Measurements from ENCODE around the gene KCNIP2.

Gene KCNIP2

GRCh38 chr10:101843032-101844021 lies at the start of gene KCNIP2:
Gene KCNIP2 (minus strand): TSS chr10:101843800. CDS start chr10:101843568, 232 bp downstream.
- DNase-seq, result no peak

GRCh38 chr10:101892782-101893391 lies 49.3 kb upstream of the KCNIP2 start:
- DNase-seq, result no peak

- DNase-seq, result peak; percentile 78
These were observed 45.9 kb upstream of the KCNIP2 start for GRCh38 chr10:101889256-101890210.

- no peak for DNase-seq
These were observed 44.8 kb upstream of the KCNIP2 start for GRCh38 chr10:101888251-101888949.

- DNase-seq, result no peak
These were observed 44.2 kb upstream of the KCNIP2 start for GRCh38 chr10:101887775-101888174.

GRCh38 chr10:101886521-101887312 lies 43.1 kb upstream of the KCNIP2 start:
- no peak for DNase-seq

GRCh38 chr10:101881036-101881774 lies 37.6 kb upstream of the KCNIP2 start:
- no peak for DNase-seq

- no peak for DNase-seq
These were observed 36.6 kb upstream of the KCNIP2 start for GRCh38 chr10:101880232-101880573.

- DNase-seq, result no peak
These were observed 36.0 kb upstream of the KCNIP2 start for GRCh38 chr10:101879456-101880231.

GRCh38 chr10:101878869-101879268 lies 35.3 kb upstream of the KCNIP2 start:
- DNase-seq, result no peak

- DNase-seq, result no peak
These were observed 31.6 kb upstream of the KCNIP2 start for GRCh38 chr10:101875068-101875688.

- DNase-seq, result no peak
These were observed 30.7 kb upstream of the KCNIP2 start for GRCh38 chr10:101874252-101874651.

GRCh38 chr10:101867931-101868330 lies 24.3 kb upstream of the KCNIP2 start:
- DNase-seq, result no peak

GRCh38 chr10:101859530-101859929 lies 15.9 kb upstream of the KCNIP2 start:
- no peak for DNase-seq

- peak; percentile 25 for DNase-seq
These were observed 15.3 kb upstream of the KCNIP2 start for GRCh38 chr10:101858723-101859500.

- no peak for DNase-seq
These were observed 14.3 kb upstream of the KCNIP2 start for GRCh38 chr10:101857802-101858476.

- no peak for DNase-seq
These were observed 13.0 kb upstream of the KCNIP2 start for GRCh38 chr10:101856626-101857025.
